ENCODE results near the gene RAP1GAP.

GRCh38 chr1:21569820-21570527, 99.2 kb downstream of the RAP1GAP start:
- TF ChIP-seq EZH2 (IDR thresholded peaks at IDR 0.05; ENCODE audit: insufficient read depth, poor library complexity, severe bottlenecking) (no peak), EZH2phosphoT487 (IDR thresholded peaks at IDR 0.05; ENCODE audit: insufficient read depth, low read depth) (no peak)
